ENCODE results near the gene RAB5A. TPM values are rescaled to one million over a fixed set of nuclear protein-coding genes. Genes with fewer than 3 reads are reported as not detected.

Gene RAB5A
- total and polyA plus RNA-seq, 2 experiments from 2014 or later: 110 to 128 TPM

DNA sequence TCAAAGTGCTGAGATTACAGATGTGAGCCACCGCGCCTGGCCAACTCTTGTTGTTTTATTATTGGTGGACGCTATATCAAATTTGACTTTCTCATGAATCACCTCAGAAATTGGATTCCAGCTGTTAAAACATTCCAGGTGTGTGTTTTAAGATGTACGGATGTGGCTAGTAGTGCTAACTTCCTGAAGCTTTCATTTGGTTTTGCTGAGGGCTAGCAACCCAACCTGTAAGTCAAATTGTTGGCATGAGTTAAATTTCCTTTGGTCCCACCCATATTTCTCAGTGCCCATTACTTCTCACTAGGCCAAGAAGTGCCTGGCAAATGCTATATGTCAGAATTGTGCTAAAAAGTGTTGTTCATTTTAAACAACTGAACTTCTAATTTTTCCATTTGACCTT lies 80.2 kb downstream of the RAB5A start:
- Histone ChIP-seq H3K36me3 (ENCODE audit: insufficient read depth) (no peaks in the 10 kb centered on the region), H2AFZ (no peak overlapping the region; the same call in 1 of the 2 replicates), H3K27me3 (ENCODE audit: insufficient read depth) (no peaks in the 10 kb centered on the region), H3K79me2 (replicated peaks; ENCODE audit: insufficient read depth) (no peaks in the 10 kb centered on the region), H3K4me3 (no peak overlapping the region), H4K20me1 (replicated peaks; ENCODE audit: insufficient read depth) (no peaks in the 10 kb centered on the region), H3K27ac (ENCODE audit: low read depth) (no peak overlapping the region), H3K4me2 (no peak overlapping the region), H3F3A (replicated peaks; ENCODE audit: low read depth) (no peaks in the 10 kb centered on the region), H3K9me2 (ENCODE audit: insufficient read depth) (no peaks in the 10 kb centered on the region), H3K4me1 (ENCODE audit: insufficient read depth) (peaks cover 10% of the 10 kb centered on the region; the same call in 1 of the 2 replicates)
- Mint-ChIP-seq H3K4me1 (peaks cover 8% of the 10 kb centered on the region), H3K36me3 (ENCODE audit: low read depth) (no peaks in the 10 kb centered on the region), H3K27me3 (ENCODE audit: insufficient read depth, low read depth, poor library complexity) (no peaks in the 10 kb centered on the region), H3K9me3 (no peaks in the 10 kb centered on the region), H3K27ac (no peak overlapping the region), H3K4me3 (no peak overlapping the region)
- no peak for ATAC-seq
- DNase-seq (ENCODE audit: low spot score): no peak
- TF ChIP-seq EZH2 (IDR thresholded peaks at IDR 0.05; ENCODE audit: low read depth, unreplicated experiment): no peak
- TF ChIP-seq, protein P1, sequence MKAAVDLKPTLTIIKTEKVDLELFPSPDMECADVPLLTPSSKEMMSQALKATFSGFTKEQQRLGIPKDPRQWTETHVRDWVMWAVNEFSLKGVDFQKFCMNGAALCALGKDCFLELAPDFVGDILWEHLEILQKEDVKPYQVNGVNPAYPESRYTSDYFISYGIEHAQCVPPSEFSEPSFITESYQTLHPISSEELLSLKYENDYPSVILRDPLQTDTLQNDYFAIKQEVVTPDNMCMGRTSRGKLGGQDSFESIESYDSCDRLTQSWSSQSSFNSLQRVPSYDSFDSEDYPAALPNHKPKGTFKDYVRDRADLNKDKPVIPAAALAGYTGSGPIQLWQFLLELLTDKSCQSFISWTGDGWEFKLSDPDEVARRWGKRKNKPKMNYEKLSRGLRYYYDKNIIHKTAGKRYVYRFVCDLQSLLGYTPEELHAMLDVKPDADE (IDR thresholded peaks at IDR 0.05): no peak
- TF ChIP-seq ZNF114 (CRISPR knock-in tag; IDR thresholded peaks at IDR 0.05): no peak
- TF ChIP-seq JUNB (IDR thresholded peaks at IDR 0.05; ENCODE audit: unreplicated experiment): no peak

DNA sequence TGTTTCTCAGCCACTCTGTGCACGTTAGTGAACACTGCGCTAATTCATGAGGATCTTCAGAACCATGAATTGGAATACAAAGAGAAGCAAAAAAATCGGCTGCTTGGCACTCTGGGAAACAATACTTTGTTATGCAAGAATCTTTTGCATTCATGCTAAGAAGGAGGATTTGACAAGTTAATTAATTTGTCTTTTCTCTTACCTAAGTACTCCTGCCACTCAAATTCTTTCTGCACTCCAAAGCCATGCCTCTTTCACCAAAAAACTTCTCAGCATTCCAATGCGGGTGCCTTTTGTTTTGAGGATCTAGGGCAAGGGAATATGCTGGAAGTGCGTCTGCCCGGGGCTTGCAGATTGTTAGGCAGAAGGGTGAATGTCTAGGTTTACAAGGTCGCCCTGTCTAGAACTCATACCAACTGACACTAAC lies 82.0 kb downstream of the RAB5A start:
- H3K4me2 ChIP-seq: no peak overlapping the region
- no peaks in the 10 kb centered on the region for H3K9me3 Mint-ChIP-seq
- H2AFZ ChIP-seq: peak overlapping the region; percentile 6; the same call in 1 of the 2 replicates
- H3K79me2 ChIP-seq (replicated peaks; ENCODE audit: insufficient read depth): no peaks in the 10 kb centered on the region
- H3K9me2 ChIP-seq (ENCODE audit: insufficient read depth): no peaks in the 10 kb centered on the region
- H4K20me1 ChIP-seq (replicated peaks; ENCODE audit: insufficient read depth): no peaks in the 10 kb centered on the region
- no peak overlapping the region for H3K4me3 Mint-ChIP-seq
- H3K4me1 Mint-ChIP-seq: peaks cover 8% of the 10 kb centered on the region
- no peaks in the 10 kb centered on the region for H3K27me3 ChIP-seq (ENCODE audit: insufficient read depth)
- no peaks in the 10 kb centered on the region for H3K36me3 ChIP-seq (ENCODE audit: insufficient read depth)
- ATAC-seq: peak; percentile 82
- H3K4me3 ChIP-seq: no peak overlapping the region
- no peaks in the 10 kb centered on the region for H3F3A ChIP-seq (replicated peaks; ENCODE audit: low read depth)
- H3K27ac Mint-ChIP-seq: peak overlapping the region; percentile 48; the same call in 1 of the 2 replicates
- peaks cover 10% of the 10 kb centered on the region; the same call in 1 of the 2 replicates for H3K4me1 ChIP-seq (ENCODE audit: insufficient read depth)
- no peaks in the 10 kb centered on the region for H3K36me3 Mint-ChIP-seq (ENCODE audit: low read depth)
- H3K27ac ChIP-seq (ENCODE audit: low read depth): no peak overlapping the region
- peak; percentile 55 for DNase-seq (ENCODE audit: low spot score)
- peaks cover 3% of the 10 kb centered on the region for H3K27me3 Mint-ChIP-seq (ENCODE audit: insufficient read depth, low read depth, poor library complexity)
- TF ChIP-seq, protein P2, sequence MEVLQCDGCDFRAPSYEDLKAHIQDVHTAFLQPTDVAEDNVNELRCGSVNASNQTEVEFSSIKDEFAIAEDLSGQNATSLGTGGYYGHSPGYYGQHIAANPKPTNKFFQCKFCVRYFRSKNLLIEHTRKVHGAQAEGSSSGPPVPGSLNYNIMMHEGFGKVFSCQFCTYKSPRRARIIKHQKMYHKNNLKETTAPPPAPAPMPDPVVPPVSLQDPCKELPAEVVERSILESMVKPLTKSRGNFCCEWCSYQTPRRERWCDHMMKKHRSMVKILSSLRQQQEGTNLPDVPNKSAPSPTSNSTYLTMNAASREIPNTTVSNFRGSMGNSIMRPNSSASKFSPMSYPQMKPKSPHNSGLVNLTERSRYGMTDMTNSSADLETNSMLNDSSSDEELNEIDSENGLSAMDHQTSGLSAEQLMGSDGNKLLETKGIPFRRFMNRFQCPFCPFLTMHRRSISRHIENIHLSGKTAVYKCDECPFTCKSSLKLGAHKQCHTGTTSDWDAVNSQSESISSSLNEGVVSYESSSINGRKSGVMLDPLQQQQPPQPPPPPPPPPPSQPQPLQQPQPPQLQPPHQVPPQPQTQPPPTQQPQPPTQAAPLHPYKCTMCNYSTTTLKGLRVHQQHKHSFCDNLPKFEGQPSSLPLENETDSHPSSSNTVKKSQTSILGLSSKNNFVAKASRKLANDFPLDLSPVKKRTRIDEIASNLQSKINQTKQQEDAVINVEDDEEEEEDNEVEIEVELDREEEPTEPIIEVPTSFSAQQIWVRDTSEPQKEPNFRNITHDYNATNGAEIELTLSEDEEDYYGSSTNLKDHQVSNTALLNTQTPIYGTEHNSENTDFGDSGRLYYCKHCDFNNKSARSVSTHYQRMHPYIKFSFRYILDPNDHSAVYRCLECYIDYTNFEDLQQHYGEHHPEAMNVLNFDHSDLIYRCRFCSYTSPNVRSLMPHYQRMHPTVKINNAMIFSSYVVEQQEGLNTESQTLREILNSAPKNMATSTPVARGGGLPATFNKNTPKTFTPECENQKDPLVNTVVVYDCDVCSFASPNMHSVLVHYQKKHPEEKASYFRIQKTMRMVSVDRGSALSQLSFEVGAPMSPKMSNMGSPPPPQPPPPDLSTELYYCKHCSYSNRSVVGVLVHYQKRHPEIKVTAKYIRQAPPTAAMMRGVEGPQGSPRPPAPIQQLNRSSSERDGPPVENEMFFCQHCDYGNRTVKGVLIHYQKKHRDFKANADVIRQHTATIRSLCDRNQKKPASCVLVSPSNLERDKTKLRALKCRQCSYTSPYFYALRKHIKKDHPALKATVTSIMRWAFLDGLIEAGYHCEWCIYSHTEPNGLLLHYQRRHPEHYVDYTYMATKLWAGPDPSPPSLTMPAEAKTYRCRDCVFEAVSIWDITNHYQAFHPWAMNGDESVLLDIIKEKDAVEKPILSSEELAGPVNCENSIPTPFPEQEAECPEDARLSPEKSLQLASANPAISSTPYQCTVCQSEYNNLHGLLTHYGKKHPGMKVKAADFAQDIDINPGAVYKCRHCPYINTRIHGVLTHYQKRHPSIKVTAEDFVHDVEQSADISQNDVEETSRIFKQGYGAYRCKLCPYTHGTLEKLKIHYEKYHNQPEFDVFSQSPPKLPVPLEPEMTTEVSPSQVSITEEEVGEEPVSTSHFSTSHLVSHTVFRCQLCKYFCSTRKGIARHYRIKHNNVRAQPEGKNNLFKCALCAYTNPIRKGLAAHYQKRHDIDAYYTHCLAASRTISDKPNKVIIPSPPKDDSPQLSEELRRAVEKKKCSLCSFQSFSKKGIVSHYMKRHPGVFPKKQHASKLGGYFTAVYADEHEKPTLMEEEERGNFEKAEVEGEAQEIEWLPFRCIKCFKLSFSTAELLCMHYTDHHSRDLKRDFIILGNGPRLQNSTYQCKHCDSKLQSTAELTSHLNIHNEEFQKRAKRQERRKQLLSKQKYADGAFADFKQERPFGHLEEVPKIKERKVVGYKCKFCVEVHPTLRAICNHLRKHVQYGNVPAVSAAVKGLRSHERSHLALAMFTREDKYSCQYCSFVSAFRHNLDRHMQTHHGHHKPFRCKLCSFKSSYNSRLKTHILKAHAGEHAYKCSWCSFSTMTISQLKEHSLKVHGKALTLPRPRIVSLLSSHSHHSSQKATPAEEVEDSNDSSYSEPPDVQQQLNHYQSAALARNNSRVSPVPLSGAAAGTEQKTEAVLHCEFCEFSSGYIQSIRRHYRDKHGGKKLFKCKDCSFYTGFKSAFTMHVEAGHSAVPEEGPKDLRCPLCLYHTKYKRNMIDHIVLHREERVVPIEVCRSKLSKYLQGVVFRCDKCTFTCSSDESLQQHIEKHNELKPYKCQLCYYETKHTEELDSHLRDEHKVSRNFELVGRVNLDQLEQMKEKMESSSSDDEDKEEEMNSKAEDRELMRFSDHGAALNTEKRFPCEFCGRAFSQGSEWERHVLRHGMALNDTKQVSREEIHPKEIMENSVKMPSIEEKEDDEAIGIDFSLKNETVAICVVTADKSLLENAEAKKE (CRISPR knock-in tag; IDR thresholded peaks at IDR 0.05): no peak
- TF ChIP-seq JUNB (IDR thresholded peaks at IDR 0.05; ENCODE audit: unreplicated experiment) (no peak), STAT1 (IDR thresholded peaks at IDR 0.05; ENCODE audit: unreplicated experiment) (no peak), CREB1 (CRISPR knock-in tag; IDR thresholded peaks at IDR 0.05; ENCODE audit: low read depth) (no peak)
- TF ChIP-seq, protein P3, sequence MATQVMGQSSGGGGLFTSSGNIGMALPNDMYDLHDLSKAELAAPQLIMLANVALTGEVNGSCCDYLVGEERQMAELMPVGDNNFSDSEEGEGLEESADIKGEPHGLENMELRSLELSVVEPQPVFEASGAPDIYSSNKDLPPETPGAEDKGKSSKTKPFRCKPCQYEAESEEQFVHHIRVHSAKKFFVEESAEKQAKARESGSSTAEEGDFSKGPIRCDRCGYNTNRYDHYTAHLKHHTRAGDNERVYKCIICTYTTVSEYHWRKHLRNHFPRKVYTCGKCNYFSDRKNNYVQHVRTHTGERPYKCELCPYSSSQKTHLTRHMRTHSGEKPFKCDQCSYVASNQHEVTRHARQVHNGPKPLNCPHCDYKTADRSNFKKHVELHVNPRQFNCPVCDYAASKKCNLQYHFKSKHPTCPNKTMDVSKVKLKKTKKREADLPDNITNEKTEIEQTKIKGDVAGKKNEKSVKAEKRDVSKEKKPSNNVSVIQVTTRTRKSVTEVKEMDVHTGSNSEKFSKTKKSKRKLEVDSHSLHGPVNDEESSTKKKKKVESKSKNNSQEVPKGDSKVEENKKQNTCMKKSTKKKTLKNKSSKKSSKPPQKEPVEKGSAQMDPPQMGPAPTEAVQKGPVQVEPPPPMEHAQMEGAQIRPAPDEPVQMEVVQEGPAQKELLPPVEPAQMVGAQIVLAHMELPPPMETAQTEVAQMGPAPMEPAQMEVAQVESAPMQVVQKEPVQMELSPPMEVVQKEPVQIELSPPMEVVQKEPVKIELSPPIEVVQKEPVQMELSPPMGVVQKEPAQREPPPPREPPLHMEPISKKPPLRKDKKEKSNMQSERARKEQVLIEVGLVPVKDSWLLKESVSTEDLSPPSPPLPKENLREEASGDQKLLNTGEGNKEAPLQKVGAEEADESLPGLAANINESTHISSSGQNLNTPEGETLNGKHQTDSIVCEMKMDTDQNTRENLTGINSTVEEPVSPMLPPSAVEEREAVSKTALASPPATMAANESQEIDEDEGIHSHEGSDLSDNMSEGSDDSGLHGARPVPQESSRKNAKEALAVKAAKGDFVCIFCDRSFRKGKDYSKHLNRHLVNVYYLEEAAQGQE (IDR thresholded peaks at IDR 0.05; ENCODE audit: unreplicated experiment): no peak
- TF ChIP-seq, protein P4, sequence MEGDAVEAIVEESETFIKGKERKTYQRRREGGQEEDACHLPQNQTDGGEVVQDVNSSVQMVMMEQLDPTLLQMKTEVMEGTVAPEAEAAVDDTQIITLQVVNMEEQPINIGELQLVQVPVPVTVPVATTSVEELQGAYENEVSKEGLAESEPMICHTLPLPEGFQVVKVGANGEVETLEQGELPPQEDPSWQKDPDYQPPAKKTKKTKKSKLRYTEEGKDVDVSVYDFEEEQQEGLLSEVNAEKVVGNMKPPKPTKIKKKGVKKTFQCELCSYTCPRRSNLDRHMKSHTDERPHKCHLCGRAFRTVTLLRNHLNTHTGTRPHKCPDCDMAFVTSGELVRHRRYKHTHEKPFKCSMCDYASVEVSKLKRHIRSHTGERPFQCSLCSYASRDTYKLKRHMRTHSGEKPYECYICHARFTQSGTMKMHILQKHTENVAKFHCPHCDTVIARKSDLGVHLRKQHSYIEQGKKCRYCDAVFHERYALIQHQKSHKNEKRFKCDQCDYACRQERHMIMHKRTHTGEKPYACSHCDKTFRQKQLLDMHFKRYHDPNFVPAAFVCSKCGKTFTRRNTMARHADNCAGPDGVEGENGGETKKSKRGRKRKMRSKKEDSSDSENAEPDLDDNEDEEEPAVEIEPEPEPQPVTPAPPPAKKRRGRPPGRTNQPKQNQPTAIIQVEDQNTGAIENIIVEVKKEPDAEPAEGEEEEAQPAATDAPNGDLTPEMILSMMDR (conservative IDR thresholded peaks at IDR 0.05; ENCODE audit: low read depth in 2 of 2): no peak

Data from GM23338 (cell line).